K562 (cell line): ENCODE results near the gene EPB41L4B.

ENCODE experiments used
- ATF3 ChIP-seq, 2 experiments: fragments of 450-650 bp in 1 of 2; sonication (generic) in 1 of 2; formaldehyde crosslinking in 1 of 2; IDR thresholded peaks in 1 of 2; conservative IDR thresholded peaks in 1 of 2; 2 replicates each; pipeline versions ENCODE4 v1.6.1 to v1.8.1; 2016 to 2023; ENCODE audit warnings: mild to moderate bottlenecking in 2 of 2, moderate library complexity in 2 of 2, inconsistent platforms in 1 of 2, missing genetic modification reagents in 1 of 2
- BRCA1 ChIP-seq, 2 experiments: fragments of 450-650 bp in 1 of 2; sonication (generic) in 1 of 2; formaldehyde crosslinking in 1 of 2; IDR thresholded peaks; 2 replicates each; pipeline versions ENCODE4 v1.5.0 to v1.6.1; 2017 to 2020; ENCODE audit warnings: mild to moderate bottlenecking in 1 of 2, missing genetic modification reagents in 1 of 2
- CTCF ChIP-seq, 3 experiments: IDR thresholded peaks in 2 of 3; conservative IDR thresholded peaks in 1 of 3; 2 replicates each; pipeline ENCODE4 v1.5.1; 2011 to 2012; ENCODE audit warnings: low read length in 3 of 3, mild to moderate bottlenecking in 3 of 3, control low read depth in 2 of 3, improper control_type of control experiment in 1 of 3, inconsistent platforms in 1 of 3, low read depth in 1 of 3, mixed read lengths in 1 of 3, moderate library complexity in 1 of 3; ENCODE audit not compliant: insufficient read depth in 2 of 3
- EGR1 ChIP-seq: fragments of 450-650 bp; conservative IDR thresholded peaks from 2 replicates; pipeline ENCODE4 v1.6.1; 2017; ENCODE audit warnings: mild to moderate bottlenecking
- EP300 ChIP-seq: IDR thresholded peaks from 2 replicates; pipeline ENCODE4 v1.6.1; 2012; ENCODE audit warnings: low read length, improper control_type of control experiment
- NFRKB ChIP-seq: fragments of 450-650 bp; IDR thresholded peaks from 2 replicates; pipeline ENCODE4 v1.6.1; 2016; ENCODE audit warnings: low read depth
- POLR2A ChIP-seq: fragments of 450-650 bp; conservative IDR thresholded peaks from 2 replicates; pipeline ENCODE4 v1.6.1; 2016
- SIN3A ChIP-seq, 2 experiments: fragments of 150-350 bp in 1 of 2; IDR thresholded peaks; 2 replicates each; pipeline ENCODE4 v1.6.1; 2011 to 2016; ENCODE audit warnings: borderline replicate concordance in 2 of 2, low read depth in 2 of 2, low read length in 2 of 2, mild to moderate bottlenecking in 2 of 2, moderate library complexity in 2 of 2; ENCODE audit not compliant: control insufficient read depth in 1 of 2
- SMARCC2 ChIP-seq: fragments of 450-650 bp; IDR thresholded peaks from 2 replicates; pipeline ENCODE4 v1.6.1; 2017; ENCODE audit warnings: antibody characterized with exemption, moderate library complexity, mild to moderate bottlenecking, low read depth
- TFE3 ChIP-seq: fragments of 450-650 bp; formaldehyde crosslinking; IDR thresholded peaks from 2 replicates; pipeline ENCODE4 v1.4.0; 2020; ENCODE audit warnings: mild to moderate bottlenecking, mixed read lengths
- ZBED1 ChIP-seq: IDR thresholded peaks from 2 replicates; pipeline ENCODE4 v1.6.1; 2014
- ZNF146 ChIP-seq: IDR thresholded peaks from one replicate; pipeline ENCODE4 v1.6.1; 2018; ENCODE audit warnings: missing compliant biosample characterization; ENCODE audit not compliant: unreplicated experiment
- TF ChIP-seq, protein P1 (sequence below): fragments of 450-650 bp; IDR thresholded peaks from 2 replicates; pipeline ENCODE4 v1.6.1; 2016
- TF ChIP-seq, protein P2 (sequence below): IDR thresholded peaks from 2 replicates; pipeline ENCODE4 v1.6.1; 2012; ENCODE audit warnings: low read depth, low read length, improper control_type of control experiment, borderline replicate concordance

GRCh38 chr9:109164042-109164441 lies 156.8 kb downstream of the EPB41L4B start:
- TF ChIP-seq POLR2A, result no peak
- no peak for TF ChIP-seq TFE3 (CRISPR knock-in tag)
- TF ChIP-seq CTCF (IDR thresholded peaks at IDR 0.05 in 2 of 3, conservative IDR thresholded peaks at IDR 0.05 in 1 of 3; ENCODE audit: insufficient read depth in 2 of 3, low read depth in 1 of 3, low read length in 3 of 3), result no peak
- TF ChIP-seq, protein P1, sequence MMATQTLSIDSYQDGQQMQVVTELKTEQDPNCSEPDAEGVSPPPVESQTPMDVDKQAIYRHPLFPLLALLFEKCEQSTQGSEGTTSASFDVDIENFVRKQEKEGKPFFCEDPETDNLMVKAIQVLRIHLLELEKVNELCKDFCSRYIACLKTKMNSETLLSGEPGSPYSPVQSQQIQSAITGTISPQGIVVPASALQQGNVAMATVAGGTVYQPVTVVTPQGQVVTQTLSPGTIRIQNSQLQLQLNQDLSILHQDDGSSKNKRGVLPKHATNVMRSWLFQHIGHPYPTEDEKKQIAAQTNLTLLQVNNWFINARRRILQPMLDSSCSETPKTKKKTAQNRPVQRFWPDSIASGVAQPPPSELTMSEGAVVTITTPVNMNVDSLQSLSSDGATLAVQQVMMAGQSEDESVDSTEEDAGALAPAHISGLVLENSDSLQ, result no peak
- no peak for TF ChIP-seq EGR1
- no peak for TF ChIP-seq SMARCC2
- TF ChIP-seq ZNF146 (CRISPR knock-in tag), result no peak
- no peak for TF ChIP-seq ZBED1
- no peak for TF ChIP-seq NFRKB
- TF ChIP-seq ATF3 (IDR thresholded peaks at IDR 0.05), result no peak
- TF ChIP-seq ATF3 (CRISPR knock-in tag; conservative IDR thresholded peaks at IDR 0.05), result no peak
- no peak for TF ChIP-seq SIN3A (IDR thresholded peaks at IDR 0.05; ENCODE audit: borderline replicate concordance in 2 of 2, control insufficient read depth in 1 of 2, low read depth in 2 of 2, low read length in 2 of 2)
- TF ChIP-seq BRCA1 (IDR thresholded peaks at IDR 0.05), result no peak
- TF ChIP-seq BRCA1 (CRISPR knock-in tag; IDR thresholded peaks at IDR 0.05), result no peak
- TF ChIP-seq, protein P2, sequence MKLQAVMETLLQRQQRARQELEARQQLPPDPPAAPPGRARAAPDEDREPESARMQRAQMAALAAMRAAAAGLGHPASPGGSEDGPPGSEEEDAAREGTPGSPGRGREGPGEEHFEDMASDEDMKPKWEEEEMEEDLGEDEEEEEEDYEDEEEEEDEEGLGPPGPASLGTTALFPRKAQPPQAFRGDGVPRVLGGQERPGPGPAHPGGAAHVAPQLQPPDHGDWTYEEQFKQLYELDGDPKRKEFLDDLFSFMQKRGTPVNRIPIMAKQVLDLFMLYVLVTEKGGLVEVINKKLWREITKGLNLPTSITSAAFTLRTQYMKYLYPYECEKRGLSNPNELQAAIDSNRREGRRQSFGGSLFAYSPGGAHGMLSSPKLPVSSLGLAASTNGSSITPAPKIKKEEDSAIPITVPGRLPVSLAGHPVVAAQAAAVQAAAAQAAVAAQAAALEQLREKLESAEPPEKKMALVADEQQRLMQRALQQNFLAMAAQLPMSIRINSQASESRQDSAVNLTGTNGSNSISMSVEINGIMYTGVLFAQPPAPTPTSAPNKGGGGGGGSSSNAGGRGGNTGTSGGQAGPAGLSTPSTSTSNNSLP, result no peak
- no peak for TF ChIP-seq EP300
